H1 (cell line): ENCODE measurements around the gene BORCS6. TPM values are rescaled to one million over a fixed set of nuclear protein-coding genes. Genes with fewer than 3 reads are reported as not detected.

ENCODE experiments used
- BCL11A ChIP-seq, 2 experiments: IDR thresholded peaks; one replicate each; pipeline ENCODE4 v1.6.1; 2011; ENCODE audit warnings: low read depth in 2 of 2, low read length in 2 of 2, mild to moderate bottlenecking in 2 of 2
- HDAC6 ChIP-seq: IDR thresholded peaks from one replicate; pipeline ENCODE4 v1.7.1; 2012; ENCODE audit warnings: low read depth, mild to moderate bottlenecking, inconsistent platforms, low read length, moderate library complexity
- NRF1 ChIP-seq: IDR thresholded peaks from 2 replicates; pipeline ENCODE4 v1.6.1; 2011; ENCODE audit warnings: mild to moderate bottlenecking, low read depth, low read length, improper control_type of control experiment
- RXRA ChIP-seq: IDR thresholded peaks from 2 replicates; pipeline ENCODE4 v1.6.1; 2011; ENCODE audit warnings: low read depth, mild to moderate bottlenecking, low read length, moderate library complexity; ENCODE audit not compliant: insufficient read depth
- SP1 ChIP-seq: IDR thresholded peaks from 2 replicates; pipeline ENCODE4 v1.6.1; 2011; ENCODE audit warnings: low read depth, low read length
- polyA plus RNA-seq, 7 experiments: library from polyadenylated mRNA; depleted of rRNA in 3 of 7; stranded (reverse) in 5 of 7; unstranded in 2 of 7; fragments of >200 nt in 5 of 7; fragments of 200-250 nt in 2 of 7; gene quantifications; 1 replicate in 5 of 7; 2 replicates in 1 of 7; 4 replicates in 1 of 7; pipeline versions ENCODE4 v1.2.1 to v1.2.3, GENCODE V29; 2011 to 2013; ENCODE audit warnings: missing spikeins in 2 of 7, mixed read lengths in 2 of 7
- total RNA-seq: library from RNA; stranded (reverse); fragmentation: NEBNext Ultra II Directional; extraction: Animal tissue kit (Norgen Biotek cat#: 25700); gene quantifications from 2 replicates; pipeline ENCODE4 v1.2.1, GENCODE V29; 2021
- TF ChIP-seq, protein P1 (sequence below): fragments of 300-600 bp; sonication (generic); IDR thresholded peaks from 2 replicates; pipeline ENCODE4 v1.7.1; 2012; ENCODE audit warnings: low read length, moderate library complexity, mild to moderate bottlenecking, inconsistent platforms; ENCODE audit not compliant: insufficient replicate concordance
- TF ChIP-seq, protein P2 (sequence below), 3 experiments: IDR thresholded peaks; 1 replicate in 2 of 3; 2 replicates in 1 of 3; pipeline versions ENCODE4 v1.5.1 to v1.6.1; 2011; ENCODE audit warnings: low read length in 3 of 3, mild to moderate bottlenecking in 3 of 3, inconsistent platforms in 2 of 3, low read depth in 1 of 3, moderate library complexity in 1 of 3; ENCODE audit not compliant: insufficient read depth in 1 of 3; ENCODE audit errors: control extremely low read depth in 1 of 3

BORCS6 gene
- total and polyA plus RNA-seq, 2 of the 8 experiments (the other 6 are each of a cell fraction or from before 2014, with no cell fraction given): 3.3 to 3.6 TPM

DNA sequence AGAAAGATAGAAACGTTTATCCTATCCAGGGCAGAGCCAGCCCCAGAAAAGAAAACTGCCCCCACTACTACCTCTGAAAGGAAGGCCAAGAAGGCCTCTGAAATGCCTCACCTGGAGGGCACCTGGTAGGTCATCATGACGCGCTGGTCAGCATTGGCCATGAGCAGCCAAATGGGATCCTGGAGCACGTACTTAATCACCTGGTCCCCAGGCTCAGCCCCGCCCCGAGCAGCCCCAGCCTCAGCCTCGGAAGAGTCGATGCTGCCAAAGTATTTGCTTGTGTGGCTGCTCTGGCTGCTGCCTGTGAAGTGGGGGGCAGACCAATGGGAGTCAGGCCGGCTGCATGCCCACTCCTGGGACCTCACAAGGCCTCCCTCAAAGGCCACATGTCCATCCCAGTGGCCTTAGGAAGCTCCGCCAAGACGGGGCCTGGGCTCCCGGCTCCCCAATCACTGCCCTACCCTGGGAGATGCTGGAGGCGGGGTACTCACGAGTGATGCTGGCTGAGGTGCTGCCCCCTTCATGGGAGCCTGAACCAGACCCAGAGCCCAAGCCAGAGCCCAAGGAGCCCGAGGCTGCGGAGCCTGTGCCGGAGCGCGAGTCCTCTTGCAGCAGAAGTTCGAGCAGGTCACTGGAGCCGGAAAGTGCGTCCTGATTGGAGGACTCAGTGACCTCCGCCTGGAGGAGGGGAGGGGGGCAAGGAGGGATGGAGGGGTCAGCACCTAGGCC lies 47.7 kb downstream of the BORCS6 start (continued):
- TF ChIP-seq, protein P1, sequence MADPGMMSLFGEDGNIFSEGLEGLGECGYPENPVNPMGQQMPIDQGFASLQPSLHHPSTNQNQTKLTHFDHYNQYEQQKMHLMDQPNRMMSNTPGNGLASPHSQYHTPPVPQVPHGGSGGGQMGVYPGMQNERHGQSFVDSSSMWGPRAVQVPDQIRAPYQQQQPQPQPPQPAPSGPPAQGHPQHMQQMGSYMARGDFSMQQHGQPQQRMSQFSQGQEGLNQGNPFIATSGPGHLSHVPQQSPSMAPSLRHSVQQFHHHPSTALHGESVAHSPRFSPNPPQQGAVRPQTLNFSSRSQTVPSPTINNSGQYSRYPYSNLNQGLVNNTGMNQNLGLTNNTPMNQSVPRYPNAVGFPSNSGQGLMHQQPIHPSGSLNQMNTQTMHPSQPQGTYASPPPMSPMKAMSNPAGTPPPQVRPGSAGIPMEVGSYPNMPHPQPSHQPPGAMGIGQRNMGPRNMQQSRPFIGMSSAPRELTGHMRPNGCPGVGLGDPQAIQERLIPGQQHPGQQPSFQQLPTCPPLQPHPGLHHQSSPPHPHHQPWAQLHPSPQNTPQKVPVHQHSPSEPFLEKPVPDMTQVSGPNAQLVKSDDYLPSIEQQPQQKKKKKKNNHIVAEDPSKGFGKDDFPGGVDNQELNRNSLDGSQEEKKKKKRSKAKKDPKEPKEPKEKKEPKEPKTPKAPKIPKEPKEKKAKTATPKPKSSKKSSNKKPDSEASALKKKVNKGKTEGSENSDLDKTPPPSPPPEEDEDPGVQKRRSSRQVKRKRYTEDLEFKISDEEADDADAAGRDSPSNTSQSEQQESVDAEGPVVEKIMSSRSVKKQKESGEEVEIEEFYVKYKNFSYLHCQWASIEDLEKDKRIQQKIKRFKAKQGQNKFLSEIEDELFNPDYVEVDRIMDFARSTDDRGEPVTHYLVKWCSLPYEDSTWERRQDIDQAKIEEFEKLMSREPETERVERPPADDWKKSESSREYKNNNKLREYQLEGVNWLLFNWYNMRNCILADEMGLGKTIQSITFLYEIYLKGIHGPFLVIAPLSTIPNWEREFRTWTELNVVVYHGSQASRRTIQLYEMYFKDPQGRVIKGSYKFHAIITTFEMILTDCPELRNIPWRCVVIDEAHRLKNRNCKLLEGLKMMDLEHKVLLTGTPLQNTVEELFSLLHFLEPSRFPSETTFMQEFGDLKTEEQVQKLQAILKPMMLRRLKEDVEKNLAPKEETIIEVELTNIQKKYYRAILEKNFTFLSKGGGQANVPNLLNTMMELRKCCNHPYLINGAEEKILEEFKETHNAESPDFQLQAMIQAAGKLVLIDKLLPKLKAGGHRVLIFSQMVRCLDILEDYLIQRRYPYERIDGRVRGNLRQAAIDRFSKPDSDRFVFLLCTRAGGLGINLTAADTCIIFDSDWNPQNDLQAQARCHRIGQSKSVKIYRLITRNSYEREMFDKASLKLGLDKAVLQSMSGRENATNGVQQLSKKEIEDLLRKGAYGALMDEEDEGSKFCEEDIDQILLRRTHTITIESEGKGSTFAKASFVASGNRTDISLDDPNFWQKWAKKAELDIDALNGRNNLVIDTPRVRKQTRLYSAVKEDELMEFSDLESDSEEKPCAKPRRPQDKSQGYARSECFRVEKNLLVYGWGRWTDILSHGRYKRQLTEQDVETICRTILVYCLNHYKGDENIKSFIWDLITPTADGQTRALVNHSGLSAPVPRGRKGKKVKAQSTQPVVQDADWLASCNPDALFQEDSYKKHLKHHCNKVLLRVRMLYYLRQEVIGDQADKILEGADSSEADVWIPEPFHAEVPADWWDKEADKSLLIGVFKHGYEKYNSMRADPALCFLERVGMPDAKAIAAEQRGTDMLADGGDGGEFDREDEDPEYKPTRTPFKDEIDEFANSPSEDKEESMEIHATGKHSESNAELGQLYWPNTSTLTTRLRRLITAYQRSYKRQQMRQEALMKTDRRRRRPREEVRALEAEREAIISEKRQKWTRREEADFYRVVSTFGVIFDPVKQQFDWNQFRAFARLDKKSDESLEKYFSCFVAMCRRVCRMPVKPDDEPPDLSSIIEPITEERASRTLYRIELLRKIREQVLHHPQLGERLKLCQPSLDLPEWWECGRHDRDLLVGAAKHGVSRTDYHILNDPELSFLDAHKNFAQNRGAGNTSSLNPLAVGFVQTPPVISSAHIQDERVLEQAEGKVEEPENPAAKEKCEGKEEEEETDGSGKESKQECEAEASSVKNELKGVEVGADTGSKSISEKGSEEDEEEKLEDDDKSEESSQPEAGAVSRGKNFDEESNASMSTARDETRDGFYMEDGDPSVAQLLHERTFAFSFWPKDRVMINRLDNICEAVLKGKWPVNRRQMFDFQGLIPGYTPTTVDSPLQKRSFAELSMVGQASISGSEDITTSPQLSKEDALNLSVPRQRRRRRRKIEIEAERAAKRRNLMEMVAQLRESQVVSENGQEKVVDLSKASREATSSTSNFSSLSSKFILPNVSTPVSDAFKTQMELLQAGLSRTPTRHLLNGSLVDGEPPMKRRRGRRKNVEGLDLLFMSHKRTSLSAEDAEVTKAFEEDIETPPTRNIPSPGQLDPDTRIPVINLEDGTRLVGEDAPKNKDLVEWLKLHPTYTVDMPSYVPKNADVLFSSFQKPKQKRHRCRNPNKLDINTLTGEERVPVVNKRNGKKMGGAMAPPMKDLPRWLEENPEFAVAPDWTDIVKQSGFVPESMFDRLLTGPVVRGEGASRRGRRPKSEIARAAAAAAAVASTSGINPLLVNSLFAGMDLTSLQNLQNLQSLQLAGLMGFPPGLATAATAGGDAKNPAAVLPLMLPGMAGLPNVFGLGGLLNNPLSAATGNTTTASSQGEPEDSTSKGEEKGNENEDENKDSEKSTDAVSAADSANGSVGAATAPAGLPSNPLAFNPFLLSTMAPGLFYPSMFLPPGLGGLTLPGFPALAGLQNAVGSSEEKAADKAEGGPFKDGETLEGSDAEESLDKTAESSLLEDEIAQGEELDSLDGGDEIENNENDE: no peak
- TF ChIP-seq BCL11A (IDR thresholded peaks at IDR 0.05; ENCODE audit: low read depth in 2 of 2, low read length in 2 of 2): no peak
- TF ChIP-seq, protein P2, sequence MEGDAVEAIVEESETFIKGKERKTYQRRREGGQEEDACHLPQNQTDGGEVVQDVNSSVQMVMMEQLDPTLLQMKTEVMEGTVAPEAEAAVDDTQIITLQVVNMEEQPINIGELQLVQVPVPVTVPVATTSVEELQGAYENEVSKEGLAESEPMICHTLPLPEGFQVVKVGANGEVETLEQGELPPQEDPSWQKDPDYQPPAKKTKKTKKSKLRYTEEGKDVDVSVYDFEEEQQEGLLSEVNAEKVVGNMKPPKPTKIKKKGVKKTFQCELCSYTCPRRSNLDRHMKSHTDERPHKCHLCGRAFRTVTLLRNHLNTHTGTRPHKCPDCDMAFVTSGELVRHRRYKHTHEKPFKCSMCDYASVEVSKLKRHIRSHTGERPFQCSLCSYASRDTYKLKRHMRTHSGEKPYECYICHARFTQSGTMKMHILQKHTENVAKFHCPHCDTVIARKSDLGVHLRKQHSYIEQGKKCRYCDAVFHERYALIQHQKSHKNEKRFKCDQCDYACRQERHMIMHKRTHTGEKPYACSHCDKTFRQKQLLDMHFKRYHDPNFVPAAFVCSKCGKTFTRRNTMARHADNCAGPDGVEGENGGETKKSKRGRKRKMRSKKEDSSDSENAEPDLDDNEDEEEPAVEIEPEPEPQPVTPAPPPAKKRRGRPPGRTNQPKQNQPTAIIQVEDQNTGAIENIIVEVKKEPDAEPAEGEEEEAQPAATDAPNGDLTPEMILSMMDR (IDR thresholded peaks at IDR 0.05; ENCODE audit: control extremely low read depth in 1 of 3, insufficient read depth in 1 of 3, low read depth in 1 of 3, low read length in 3 of 3): no peak
- TF ChIP-seq HDAC6: no peak
- TF ChIP-seq RXRA: no peak
- no peak for TF ChIP-seq NRF1
- no peak for TF ChIP-seq SP1
